Choroid plexus epithelial cell (primary cell): ENCODE results near the gene TWNK.
"Not testable (repeated sequence)": the region's sequence is repeated elsewhere in the genome, so short reads cannot be mapped to it uniquely, and the experiment has no call there.

Experiments
- DNase-seq: peaks from one replicate; pipeline ENCODE4 v3.0.0-alpha.2; 2010; ENCODE audit warnings: low read depth
- H3K4me3 ChIP-seq: 2 replicates; pipeline ENCODE4 v1.5.1; 2011; ENCODE audit warnings: low read depth, mild to moderate bottlenecking, control low read depth, low read length, moderate library complexity
- CTCF ChIP-seq: conservative IDR thresholded peaks from 2 replicates; pipeline ENCODE4 v1.5.1; 2011; ENCODE audit warnings: low read depth, mild to moderate bottlenecking, control low read depth, inconsistent platforms, low read length, moderate library complexity

TWNK gene

GRCh38 chr10:101031128-101031795 is 43.9 kb downstream of the TWNK start, which contains the start of the genes PDZD7 and SFXN3:
PDZD7 (minus strand) TSS chr10:101031129; CDS start chr10:101030219, 910 bp downstream.
SFXN3 (plus strand) TSS chr10:101031234; CDS start chr10:101034695, 3,461 bp downstream.
- peak within 1 kb of the TSS; percentile 80 for H3K4me3 ChIP-seq
- peak; percentile 95 for DNase-seq

GRCh38 chr10:101031796-101032636 is 44.7 kb downstream of the TWNK start:
- no peak for TF ChIP-seq CTCF
- peak overlapping the region; percentile 80 for H3K4me3 ChIP-seq
- DNase-seq = peak; percentile 68

More at GRCh38 chr10:101031128-101031795, 43.9 kb downstream of the TWNK start, which contains the start of the genes PDZD7 and SFXN3:
- no peak for TF ChIP-seq CTCF

- DNase-seq = peak; percentile 88
- no peak for TF ChIP-seq CTCF
- H3K4me3 ChIP-seq = peak overlapping the region; percentile 80
Measured at GRCh38 chr10:101032637-101033224, 45.4 kb downstream of the TWNK start.

- no peak for TF ChIP-seq CTCF
- DNase-seq = no peak
- H3K4me3 ChIP-seq = peak overlapping the region; percentile 80
Measured at GRCh38 chr10:101033276-101033675, 45.9 kb downstream of the TWNK start.

GRCh38 chr10:101034404-101034803 is 47.1 kb downstream of the TWNK start:
- not testable (repeated sequence) for H3K4me3 ChIP-seq, DNase-seq

GRCh38 chr10:101035314-101035713 is 48.0 kb downstream of the TWNK start:
- no peak for TF ChIP-seq CTCF
- no peak overlapping the region for H3K4me3 ChIP-seq
- no peak for DNase-seq
